ENCODE results near the gene PMM2.

PMM2 gene

DNA sequence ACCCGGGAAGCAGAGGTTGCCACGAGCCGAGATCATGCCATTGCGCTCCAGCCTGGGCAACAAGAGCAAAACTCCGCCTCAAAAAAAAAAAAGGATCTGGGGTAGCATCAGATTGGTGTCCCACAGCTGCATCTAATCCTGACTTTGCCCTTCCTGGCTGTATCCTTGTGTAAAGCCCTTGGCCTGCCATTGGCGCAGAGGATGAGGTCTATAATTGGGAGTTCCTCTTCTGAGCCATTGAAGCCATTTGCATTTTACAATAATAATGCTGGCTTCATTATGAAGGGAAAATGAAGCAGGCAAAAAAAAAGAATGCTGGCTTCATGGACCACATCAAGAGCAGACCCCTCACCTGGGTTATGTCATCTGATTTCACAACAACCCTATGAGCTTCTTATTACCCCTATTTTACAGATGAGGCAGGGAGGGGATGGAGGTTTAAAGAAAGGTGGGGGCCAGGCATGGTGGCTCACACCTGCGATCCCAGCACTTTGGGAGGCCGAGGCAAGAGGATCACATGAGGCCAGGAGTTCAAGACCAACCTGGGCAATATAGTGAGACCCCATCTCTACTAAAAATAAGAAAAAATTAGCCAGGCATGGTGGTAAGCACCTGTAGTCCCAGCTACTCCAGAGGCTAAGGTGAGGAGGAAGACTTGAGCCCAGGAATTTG lies 83.3 kb downstream of the PMM2 start:
- DNase-seq (ENCODE audit: extremely low spot score, insufficient read length, low read depth), result no peak
- no peak for FAIRE-seq

DNA sequence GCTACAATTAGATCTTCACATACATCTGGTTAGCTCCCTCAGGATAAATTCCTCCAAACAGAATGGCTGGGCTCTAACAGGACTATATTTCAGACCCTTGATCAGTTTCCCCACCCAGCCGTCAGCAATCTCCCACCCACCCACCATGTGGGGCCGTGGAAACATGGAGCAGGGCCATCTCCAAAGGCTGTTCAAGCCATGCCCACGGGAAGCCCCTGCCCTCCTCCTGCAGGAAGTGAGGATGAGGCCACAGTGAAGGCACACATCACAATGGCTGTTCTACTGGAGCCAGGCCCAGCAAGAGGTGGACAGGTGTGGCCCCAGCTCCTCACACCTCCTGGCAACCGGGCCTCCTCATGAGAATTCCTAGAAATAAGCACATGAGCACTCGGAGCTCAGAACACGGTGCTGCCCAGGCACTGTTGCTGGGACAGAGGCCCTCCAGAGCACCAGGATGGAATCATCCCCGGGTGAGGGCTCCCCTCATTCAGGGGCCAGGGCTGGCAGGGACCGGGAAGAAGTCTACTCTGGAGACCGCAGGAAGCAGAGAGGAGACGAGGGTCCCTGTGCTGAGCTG lies 84.5 kb downstream of the PMM2 start, which contains the start of gene LITAFD:
LITAFD (plus strand) TSS at position 311 of the 577 bp plus-strand sequence. CDS start 2,005 bp downstream, outside the sequence.
- FAIRE-seq, result no peak

DNA sequence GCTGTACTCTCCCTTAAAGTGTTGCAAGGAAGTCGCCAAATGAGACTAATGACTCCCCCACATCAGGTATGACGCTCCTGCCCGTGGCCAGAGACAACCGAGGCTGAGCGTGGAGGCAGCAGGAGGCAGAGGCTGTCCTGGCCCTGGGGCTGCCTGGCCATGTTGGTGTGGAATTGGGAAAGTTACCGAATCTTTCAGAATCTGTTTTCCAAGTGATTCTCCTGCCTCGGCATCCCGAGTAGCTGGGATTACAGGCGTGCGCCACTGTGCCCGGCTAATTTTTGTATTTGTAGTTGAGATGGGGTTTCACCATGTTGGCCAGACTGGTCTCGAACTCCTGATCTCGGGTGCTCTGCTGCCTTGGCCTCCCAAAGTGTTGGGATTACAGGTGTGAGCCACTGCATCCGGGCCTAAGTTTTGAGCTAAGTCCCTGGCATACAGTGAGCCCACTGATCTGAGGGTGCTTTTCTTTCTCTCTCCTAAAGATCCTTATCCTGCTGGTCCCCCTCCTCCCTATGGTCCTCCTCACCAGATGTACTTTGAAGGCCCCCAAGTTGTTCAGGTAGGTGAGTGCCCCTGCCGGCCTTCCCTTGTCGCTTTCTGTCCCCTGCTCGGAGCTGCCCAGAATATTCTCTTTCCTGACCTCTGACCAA lies 85.2 kb downstream of the PMM2 start:
- DNase-seq (ENCODE audit: extremely low spot score, insufficient read length, low read depth), result no peak
- FAIRE-seq, result no peak

More for the DNA sequence above, 84.5 kb downstream of the PMM2 start, which contains the start of gene LITAFD:
- no peak for DNase-seq (ENCODE audit: extremely low spot score, insufficient read length, low read depth)

- DNase-seq (ENCODE audit: extremely low spot score, insufficient read length, low read depth) (no peak), FAIRE-seq (no peak)
Measured at GRCh38 chr16:8885674-8886592, 88.3 kb downstream of the PMM2 start.

GRCh38 chr16:8886593-8887430 lies 89.2 kb downstream of the PMM2 start:
- FAIRE-seq, result no peak
- DNase-seq (ENCODE audit: extremely low spot score, insufficient read length, low read depth), result no peak

- DNase-seq (ENCODE audit: extremely low spot score, insufficient read length, low read depth) (no peak), FAIRE-seq (no peak)
Measured at GRCh38 chr16:8887431-8887765, 89.8 kb downstream of the PMM2 start.

GRCh38 chr16:8887952-8888560 lies 90.4 kb downstream of the PMM2 start:
- FAIRE-seq (no peak), DNase-seq (ENCODE audit: extremely low spot score, insufficient read length, low read depth) (no peak)

DNA sequence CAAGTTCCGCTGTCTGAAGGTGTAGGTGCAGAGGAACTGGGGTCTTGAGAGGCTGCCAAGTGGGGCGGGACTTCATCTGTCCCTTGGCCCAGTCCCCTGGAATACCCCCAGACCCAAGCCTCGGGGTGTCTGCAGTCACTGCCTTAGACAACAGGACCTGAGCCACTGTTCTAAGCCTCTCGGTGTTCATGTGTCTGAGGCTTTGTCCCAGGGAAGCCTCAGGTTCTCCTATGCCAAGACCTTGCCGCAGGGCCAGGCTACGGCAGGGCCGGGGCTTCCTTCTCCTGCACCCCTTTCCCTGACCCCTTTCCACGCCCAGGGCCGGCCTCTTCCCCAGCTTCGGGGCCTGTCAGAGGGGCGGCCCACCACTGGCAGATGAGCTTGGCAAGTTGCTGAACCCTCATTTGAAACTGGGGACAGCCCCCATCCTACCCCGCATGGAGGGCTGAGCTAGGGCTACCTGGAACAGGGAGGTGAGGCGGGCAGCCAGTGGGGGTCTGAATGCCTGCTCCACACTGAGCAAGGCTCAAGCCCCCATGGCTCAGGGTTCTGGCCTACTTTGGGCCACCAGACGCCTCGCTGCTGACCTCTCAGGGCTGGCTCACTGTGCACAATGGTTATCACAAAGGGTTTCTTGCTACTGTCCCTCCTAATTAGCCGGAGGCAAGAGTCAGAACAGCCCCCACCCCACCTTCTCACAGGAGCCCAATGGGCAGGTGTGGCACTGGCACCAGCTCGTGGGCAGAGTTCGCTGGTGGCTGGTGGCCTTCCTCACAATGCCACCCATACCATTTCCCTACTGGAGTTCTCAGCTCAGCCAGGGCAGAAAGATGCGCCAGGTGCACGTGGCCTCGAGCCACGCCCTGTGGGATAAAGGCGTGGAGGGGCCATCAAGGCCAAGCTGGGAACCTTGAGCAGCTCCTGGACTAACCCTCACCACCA lies 91.6 kb downstream of the PMM2 start:
- FAIRE-seq (no peak), DNase-seq (ENCODE audit: extremely low spot score, insufficient read length, low read depth) (no peak)

DNA sequence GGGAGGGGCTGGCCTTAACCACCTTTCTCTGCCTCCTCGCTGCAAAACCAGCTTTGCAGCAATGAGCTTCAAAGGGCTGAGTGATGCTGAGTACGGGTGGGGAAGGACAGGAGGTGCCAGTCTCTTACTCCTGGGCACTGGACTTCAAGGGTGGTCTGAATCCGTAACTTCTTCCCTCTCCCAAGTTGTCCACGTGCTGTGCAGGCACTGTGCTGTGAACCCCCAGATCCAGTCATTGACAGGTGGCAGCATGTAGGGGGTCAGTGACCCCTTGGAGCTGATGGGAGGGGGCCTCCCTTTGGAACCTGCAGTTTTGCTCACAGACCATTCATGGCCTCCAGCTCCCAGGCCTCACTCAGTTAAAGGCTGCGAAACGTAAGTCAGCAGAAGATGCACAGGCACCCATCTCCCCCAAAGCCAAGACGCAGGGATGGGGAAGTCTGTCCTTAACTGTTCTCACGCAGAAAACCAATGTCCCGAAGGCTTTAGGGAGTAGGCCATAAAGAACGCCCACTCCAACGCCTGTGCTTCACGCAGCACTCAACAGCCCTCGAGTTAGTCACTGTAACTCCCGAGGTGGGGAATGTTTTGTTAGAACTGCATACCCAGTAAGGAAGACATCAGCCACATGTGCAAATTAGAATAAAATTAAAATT lies 92.4 kb downstream of the PMM2 start:
- DNase-seq (ENCODE audit: extremely low spot score, insufficient read length, low read depth) (no peak), FAIRE-seq (no peak)

DNA sequence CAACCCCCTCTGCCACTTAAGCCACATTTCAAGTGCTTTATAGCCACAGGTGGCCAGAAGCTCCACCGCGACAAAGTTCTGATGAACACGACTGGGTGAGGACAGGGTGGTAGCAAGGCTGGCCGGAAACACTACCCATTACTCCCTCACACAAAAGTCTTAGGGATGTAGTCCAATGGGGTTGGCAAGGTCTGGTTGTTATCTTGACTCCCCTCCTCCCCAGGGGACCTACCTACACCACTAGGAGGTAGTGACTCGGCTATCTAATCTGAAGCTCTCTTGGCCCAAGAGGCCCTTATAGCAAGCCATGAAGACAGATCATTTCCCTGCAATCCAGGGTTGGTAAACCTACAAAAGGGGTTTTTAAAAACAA lies 92.9 kb downstream of the PMM2 start:
- DNase-seq (ENCODE audit: extremely low spot score, insufficient read length, low read depth) (no peak), FAIRE-seq (no peak)

DNA sequence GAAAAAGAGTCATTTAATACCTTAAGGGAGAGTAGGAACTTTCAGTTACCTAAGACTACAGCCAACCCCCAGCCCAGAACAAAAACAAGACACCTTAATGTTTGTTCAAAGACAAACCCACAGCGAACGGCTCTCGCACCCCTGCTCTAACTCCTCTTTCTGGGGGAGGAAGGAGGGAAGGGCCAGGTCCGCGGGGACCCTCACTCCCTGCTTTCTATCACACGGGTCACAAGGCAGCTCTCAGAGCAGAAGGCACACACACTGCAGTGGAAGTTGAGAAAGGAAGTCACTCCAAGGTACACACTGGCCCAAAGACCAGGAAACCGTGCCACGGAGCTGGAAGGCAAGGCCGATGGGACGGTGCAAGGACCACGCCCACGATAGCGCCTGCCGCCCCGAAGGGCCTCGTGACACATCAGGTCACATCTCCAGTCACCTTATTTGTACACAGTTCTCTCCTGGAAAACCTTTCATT lies 94.5 kb downstream of the PMM2 start:
- FAIRE-seq, result no peak
- DNase-seq (ENCODE audit: extremely low spot score, insufficient read length, low read depth), result no peak

DNA sequence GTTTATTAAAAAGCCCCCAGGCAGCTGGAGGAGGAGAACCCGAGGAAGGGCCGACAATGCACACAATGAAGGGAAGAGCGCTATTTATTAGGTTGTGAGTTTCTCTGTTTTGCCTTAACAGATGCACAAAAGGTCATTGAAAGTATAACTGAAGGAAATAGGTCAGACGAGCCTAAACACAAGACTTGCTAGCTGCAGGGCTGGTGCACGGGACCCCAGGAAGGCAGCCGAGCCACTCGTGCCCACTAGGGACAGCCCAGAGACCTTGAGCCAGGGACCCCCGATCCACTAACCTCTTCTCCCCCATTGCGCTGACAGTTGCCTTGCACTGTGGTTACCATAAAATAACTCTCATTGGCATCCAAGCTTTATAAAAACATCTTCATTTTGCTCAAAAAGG lies 95.8 kb downstream of the PMM2 start:
- FAIRE-seq, result no peak

GRCh38 chr16:8893976-8894690 lies 96.5 kb downstream of the PMM2 start:
- FAIRE-seq (no peak), DNase-seq (ENCODE audit: extremely low spot score, insufficient read length, low read depth) (no peak)

More for the DNA sequence above, 95.8 kb downstream of the PMM2 start:
- DNase-seq (ENCODE audit: extremely low spot score, insufficient read length, low read depth), result no peak

DNA sequence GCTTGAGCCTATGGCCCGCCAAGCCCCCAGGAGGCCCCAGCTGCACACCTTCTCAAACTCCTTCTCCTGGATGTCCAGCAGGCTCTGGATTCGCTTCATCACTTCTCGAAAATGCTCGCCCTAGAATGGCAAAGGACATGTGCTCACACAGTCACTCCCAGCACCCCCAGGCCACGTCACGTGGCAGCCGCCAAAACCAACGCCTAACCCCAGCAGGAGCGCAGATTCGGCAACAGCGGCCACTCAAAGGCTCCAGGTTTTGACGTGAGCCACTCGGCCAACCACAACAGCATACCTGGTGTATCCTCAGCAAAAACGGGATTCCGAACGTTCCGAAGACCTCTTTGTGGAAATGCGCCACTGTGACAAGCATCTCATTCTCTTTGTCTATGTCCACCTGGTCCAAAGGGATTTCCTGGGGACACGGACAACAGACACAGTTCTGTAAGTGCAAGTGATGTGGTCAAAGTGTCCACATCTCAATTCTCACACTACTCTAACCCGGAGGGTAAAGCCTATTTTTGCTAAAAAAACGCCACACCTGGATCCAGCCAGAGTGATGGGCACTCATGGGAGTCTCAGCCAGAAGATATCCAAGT lies 97.2 kb downstream of the PMM2 start:
- DNase-seq (ENCODE audit: extremely low spot score, insufficient read length, low read depth) (no peak), FAIRE-seq (no peak)

- no peak for DNase-seq (ENCODE audit: extremely low spot score, insufficient read length, low read depth)
- FAIRE-seq, result no peak
Measured at GRCh38 chr16:8898660-8899318, 101.2 kb downstream of the PMM2 start.

Data from GM18507 (cell line).